H9 (cell line): ENCODE measurements around the gene TLR10. TPM values are rescaled to one million over a fixed set of nuclear protein-coding genes. Genes with fewer than 3 reads are reported as not detected.

Source experiments
- DNase-seq: peaks from one replicate; pipeline ENCODE4 v3.0.0-alpha.2; 2017
- H2AFZ ChIP-seq: one replicate; pipeline ENCODE4 v1.6.1; 2013; ENCODE audit warnings: mild to moderate bottlenecking, low read length, control low read depth, moderate library complexity
- H2AK5ac ChIP-seq: 2 replicates; pipeline ENCODE4 v1.6.1; 2013; ENCODE audit warnings: low read length, control low read depth, mixed read lengths; ENCODE audit not compliant: insufficient read length
- H2BK120ac ChIP-seq: one replicate; pipeline ENCODE4 v1.6.1; 2013; ENCODE audit warnings: low read depth, mild to moderate bottlenecking, low read length, control low read depth, inconsistent platforms; ENCODE audit not compliant: poor library complexity, severe bottlenecking
- H2BK12ac ChIP-seq: 2 replicates; pipeline ENCODE4 v1.6.1; 2013; ENCODE audit warnings: low read length, control low read depth, mixed read lengths, low read depth; ENCODE audit not compliant: insufficient read length
- H2BK15ac ChIP-seq: 2 replicates; pipeline ENCODE4 v1.6.1; 2013; ENCODE audit warnings: low read depth, low read length, control low read depth
- H2BK20ac ChIP-seq: one replicate; pipeline ENCODE4 v1.6.1; 2013; ENCODE audit warnings: low read depth, mild to moderate bottlenecking, low read length, control low read depth, inconsistent platforms; ENCODE audit not compliant: poor library complexity, severe bottlenecking
- H2BK5ac ChIP-seq: 2 replicates; pipeline ENCODE4 v1.6.1; 2013; ENCODE audit warnings: low read length, control low read depth, mixed read lengths; ENCODE audit not compliant: insufficient read length
- H3K14ac ChIP-seq: 2 replicates; pipeline ENCODE4 v1.6.1; 2013; ENCODE audit warnings: low read length, control low read depth; ENCODE audit not compliant: insufficient read depth
- H3K18ac ChIP-seq: 2 replicates; pipeline ENCODE4 v1.6.1; 2013; ENCODE audit warnings: low read depth, mild to moderate bottlenecking, mixed read lengths, low read length, control low read depth; ENCODE audit not compliant: insufficient read length
- H3K23ac ChIP-seq: 2 replicates; pipeline ENCODE4 v1.6.1; 2013; ENCODE audit warnings: low read length, control low read depth, mixed read lengths, low read depth; ENCODE audit not compliant: insufficient read length
- H3K23me2 ChIP-seq: 2 replicates; pipeline ENCODE4 v1.6.1; 2013; ENCODE audit warnings: low read depth, mild to moderate bottlenecking, mixed read lengths, low read length, control low read depth; ENCODE audit not compliant: insufficient read length, poor library complexity, severe bottlenecking
- H3K27ac ChIP-seq: 2 replicates; pipeline ENCODE4 v1.5.1; 2013; ENCODE audit warnings: low read length, control low read depth, mixed read lengths, low read depth; ENCODE audit not compliant: insufficient read length
- H3K27me3 ChIP-seq: 2 replicates; pipeline ENCODE4 v1.6.1; 2013; ENCODE audit warnings: low read length, control low read depth, inconsistent platforms; ENCODE audit not compliant: insufficient read depth
- H3K4ac ChIP-seq: 2 replicates; pipeline ENCODE4 v1.6.1; 2013; ENCODE audit warnings: low read depth, mild to moderate bottlenecking, control low read depth, inconsistent platforms, low read length, moderate library complexity
- H3K4me1 ChIP-seq: 2 replicates; pipeline ENCODE4 v1.6.1; 2013; ENCODE audit warnings: low read length, control low read depth, inconsistent platforms; ENCODE audit not compliant: insufficient read depth
- H3K4me2 ChIP-seq: 2 replicates; pipeline ENCODE4 v1.6.1; 2013; ENCODE audit warnings: low read length, control low read depth, mixed read lengths; ENCODE audit not compliant: insufficient read length, insufficient read depth
- H3K56ac ChIP-seq: 2 replicates; pipeline ENCODE4 v1.6.1; 2013; ENCODE audit warnings: low read depth, mild to moderate bottlenecking, mixed read lengths, low read length, control low read depth; ENCODE audit not compliant: insufficient read length
- H3K79me1 ChIP-seq: 2 replicates; pipeline ENCODE4 v1.6.1; 2013; ENCODE audit warnings: low read depth, mild to moderate bottlenecking, moderate library complexity, low read length, control low read depth, inconsistent platforms; ENCODE audit not compliant: insufficient read depth, poor library complexity, severe bottlenecking
- H3K79me2 ChIP-seq: 2 replicates; pipeline ENCODE4 v1.6.1; 2013; ENCODE audit warnings: low read length, control low read depth, inconsistent platforms; ENCODE audit not compliant: insufficient read depth
- H3K9ac ChIP-seq: 2 replicates; pipeline ENCODE4 v1.6.1; 2013; ENCODE audit warnings: low read length, control low read depth, mixed read lengths; ENCODE audit not compliant: insufficient read length; ENCODE audit errors: extremely low read depth
- H3K9me3 ChIP-seq: one replicate; pipeline ENCODE4 v1.6.1; 2013; ENCODE audit warnings: low read depth, low read length, inconsistent platforms; ENCODE audit not compliant: control insufficient read depth
- H3T11ph ChIP-seq: one replicate; pipeline ENCODE4 v1.6.1; 2013; ENCODE audit warnings: mild to moderate bottlenecking, low read length, control low read depth, inconsistent platforms
- H4K20me1 ChIP-seq: one replicate; pipeline ENCODE4 v1.6.1; 2013; ENCODE audit not compliant: control insufficient read depth, insufficient read length, insufficient read depth
- H4K5ac ChIP-seq: 2 replicates; pipeline ENCODE4 v1.6.1; 2013; ENCODE audit warnings: low read depth, mild to moderate bottlenecking, mixed read lengths, low read length, control low read depth; ENCODE audit not compliant: insufficient read length
- H4K8ac ChIP-seq: replicated peaks from 2 replicates; pipeline ENCODE4 v1.6.1; 2013; ENCODE audit warnings: low read length, control low read depth, mixed read lengths, low read depth; ENCODE audit not compliant: insufficient read length
- H4K91ac ChIP-seq: 2 replicates; pipeline ENCODE4 v1.6.1; 2013; ENCODE audit warnings: low read depth, mild to moderate bottlenecking, moderate library complexity, mixed read lengths, low read length, control low read depth; ENCODE audit not compliant: insufficient read length
- H3K27ac Mint-ChIP-seq, 3 experiments: 2 replicates in 2 of 3; 3 replicates in 1 of 3; pipeline ENCODE4 v1.8.0; 2020 to 2021; ENCODE audit warnings: mixed read lengths in 3 of 3, mild to moderate bottlenecking in 1 of 3, moderate library complexity in 1 of 3
- H3K27me3 Mint-ChIP-seq: 2 replicates; pipeline ENCODE4 v1.8.0; 2021; ENCODE audit warnings: low read depth, mild to moderate bottlenecking, moderate library complexity, mixed read lengths
- H3K36me3 Mint-ChIP-seq, 3 experiments: 2 replicates in 2 of 3; 3 replicates in 1 of 3; pipeline ENCODE4 v1.8.0; 2020 to 2021; ENCODE audit warnings: low read depth in 3 of 3, mixed read lengths in 3 of 3; ENCODE audit not compliant: insufficient read depth in 1 of 3
- H3K4me1 Mint-ChIP-seq, 2 experiments: 2 replicates each; pipeline ENCODE4 v1.8.0; 2020; ENCODE audit warnings: mixed read lengths in 2 of 2
- H3K4me3 Mint-ChIP-seq, 2 experiments: 2 replicates in 1 of 2; 3 replicates in 1 of 2; pipeline ENCODE4 v1.8.0; 2020 to 2021; ENCODE audit warnings: mild to moderate bottlenecking in 2 of 2, mixed read lengths in 2 of 2, moderate library complexity in 1 of 2
- H3K9me3 Mint-ChIP-seq, 2 experiments: 2 replicates in 1 of 2; 3 replicates in 1 of 2; pipeline ENCODE4 v1.8.0; 2020; ENCODE audit warnings: mild to moderate bottlenecking in 2 of 2, mixed read lengths in 2 of 2, moderate library complexity in 1 of 2
- WGBS: extraction: QIAGEN DNeasy Blood & Tissue Kit; methylation state at CpG from one replicate; pipeline ENCODE4 v1.1.7; 2013; ENCODE audit warnings: missing lambda C conversion rate, low lambda C conversion rate, mixed read lengths; ENCODE audit not compliant: insufficient read length; ENCODE audit errors: extremely low coverage; 5-methylcytosine and 5-hydroxymethylcytosine counted together
- total RNA-seq: library from RNA; stranded (reverse); gene quantifications from 2 replicates; pipeline ENCODE4 v1.2.1, GENCODE V29; 2021
- TF ChIP-seq, protein P1 (sequence below): fragments of 200-600 bp; sonication (generic); conservative IDR thresholded peaks from 3 replicates; pipeline ENCODE4 v1.8.0; 2021; ENCODE audit warnings: antibody characterized with exemption, mild to moderate bottlenecking

Gene TLR10
- total RNA-seq, 1 experiment from 2014 or later: not detected

DNA sequence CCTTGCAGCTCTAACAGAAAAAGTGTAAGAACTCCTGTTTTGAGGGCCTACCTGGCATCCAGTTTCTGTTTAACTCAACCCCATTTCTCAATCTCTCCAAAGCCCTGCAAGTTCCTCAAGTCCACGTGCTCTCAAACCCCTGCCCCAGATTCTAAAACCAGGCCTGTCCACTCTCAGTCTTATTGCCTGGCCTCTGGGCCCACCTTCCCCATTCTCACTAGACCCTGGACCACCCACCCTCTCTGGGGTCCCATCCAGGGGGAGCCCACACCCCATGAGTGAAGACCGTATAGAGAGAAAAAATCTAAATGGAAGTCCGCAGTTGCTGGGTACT is 58.3 kb downstream of the TLR10 start:
- H4K91ac ChIP-seq: no peak overlapping the region
- H3K4me2 ChIP-seq: no peak overlapping the region
- H3K9ac ChIP-seq: no peak overlapping the region
- H3K23ac ChIP-seq: no peak overlapping the region
- no CpG with 5 or more reads among the region's 3 CpGs for WGBS
- no peak overlapping the region for H2BK15ac ChIP-seq
- H2AFZ ChIP-seq: no peak overlapping the region
- H3K14ac ChIP-seq: no peak overlapping the region
- H2BK5ac ChIP-seq: no peak overlapping the region
- Mint-ChIP-seq H3K4me1 (peaks cover 19 to 23% of the 10 kb centered on the region in 2 experiments), H3K9me3 (no peaks in the 10 kb centered on the region), H3K27ac (peak overlapping the region in 1 of 3 experiments; percentile 13; a peak in 1 of 7 replicates), H3K27me3 (peaks cover 3% of the 10 kb centered on the region), H3K4me3 (no peak overlapping the region), H3K36me3 (no peaks in the 10 kb centered on the region)
- H3T11ph ChIP-seq: no peak overlapping the region
- no peak overlapping the region for H4K5ac ChIP-seq
- H3K9me3 ChIP-seq: no peaks in the 10 kb centered on the region
- H3K23me2 ChIP-seq: no peaks in the 10 kb centered on the region
- H2AK5ac ChIP-seq: no peak overlapping the region
- H2BK12ac ChIP-seq: no peak overlapping the region
- no peaks in the 10 kb centered on the region for H4K20me1 ChIP-seq
- H4K8ac ChIP-seq: no peak overlapping the region
- DNase-seq: no peak
- H3K4me1 ChIP-seq: no peaks in the 10 kb centered on the region; the same call in 1 of the 2 replicates
- no peaks in the 10 kb centered on the region for H3K79me1 ChIP-seq
- no peak overlapping the region for H3K18ac ChIP-seq
- H3K27me3 ChIP-seq: no peaks in the 10 kb centered on the region
- H2BK120ac ChIP-seq: no peak overlapping the region
- no peak overlapping the region for H3K27ac ChIP-seq
- TF ChIP-seq, protein P1, sequence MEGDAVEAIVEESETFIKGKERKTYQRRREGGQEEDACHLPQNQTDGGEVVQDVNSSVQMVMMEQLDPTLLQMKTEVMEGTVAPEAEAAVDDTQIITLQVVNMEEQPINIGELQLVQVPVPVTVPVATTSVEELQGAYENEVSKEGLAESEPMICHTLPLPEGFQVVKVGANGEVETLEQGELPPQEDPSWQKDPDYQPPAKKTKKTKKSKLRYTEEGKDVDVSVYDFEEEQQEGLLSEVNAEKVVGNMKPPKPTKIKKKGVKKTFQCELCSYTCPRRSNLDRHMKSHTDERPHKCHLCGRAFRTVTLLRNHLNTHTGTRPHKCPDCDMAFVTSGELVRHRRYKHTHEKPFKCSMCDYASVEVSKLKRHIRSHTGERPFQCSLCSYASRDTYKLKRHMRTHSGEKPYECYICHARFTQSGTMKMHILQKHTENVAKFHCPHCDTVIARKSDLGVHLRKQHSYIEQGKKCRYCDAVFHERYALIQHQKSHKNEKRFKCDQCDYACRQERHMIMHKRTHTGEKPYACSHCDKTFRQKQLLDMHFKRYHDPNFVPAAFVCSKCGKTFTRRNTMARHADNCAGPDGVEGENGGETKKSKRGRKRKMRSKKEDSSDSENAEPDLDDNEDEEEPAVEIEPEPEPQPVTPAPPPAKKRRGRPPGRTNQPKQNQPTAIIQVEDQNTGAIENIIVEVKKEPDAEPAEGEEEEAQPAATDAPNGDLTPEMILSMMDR: no peak
- H3K56ac ChIP-seq: no peak overlapping the region
- H3K79me2 ChIP-seq: no peaks in the 10 kb centered on the region
- no peak overlapping the region for H2BK20ac ChIP-seq
- H3K4ac ChIP-seq: no peak overlapping the region
